Panc1 (cell line): Measurements from ENCODE around the gene BEX3. TPM values are rescaled to one million over a fixed set of nuclear protein-coding genes. Genes with fewer than 3 reads are reported as not detected.

Experiments
- ATAC-seq: fragments of 200-7000 bp; cut with Tn5 transposase; 2 replicates; pipeline ENCODE4 v1.9.1; 2020; ENCODE audit warnings: mild to moderate bottlenecking, moderate library complexity
- BruUV-seq: library from RNA; stranded (reverse); fragments of 400-500 nt; replicated peaks from 2 replicates; lab custom pipeline; 2021; lab: Mats Ljungman, UMichigan
- CTCF ChIA-PET: fragments of 300-600 bp; sonication (Branson Sonifier 250); formaldehyde crosslinking; loops from one replicate; lab custom pipeline; 2022; ENCODE audit warnings: antibody characterized with exemption; lab: Charles Lee
- POLR2A ChIA-PET: fragments of 300-600 bp; sonication (Branson Sonifier 250); formaldehyde crosslinking; loops from one replicate; lab custom pipeline; 2022; ENCODE audit warnings: antibody characterized with exemption; lab: Charles Lee
- DNase-seq: peaks from one replicate; pipeline ENCODE4 v3.0.0-alpha.2; 2010; ENCODE audit warnings: low read depth, low spot score
- H3K27ac ChIP-seq: 2 replicates; pipeline ENCODE4 v1.5.1; 2011; ENCODE audit warnings: mild to moderate bottlenecking, low read length, inconsistent platforms
- H3K27me3 ChIP-seq: fragments of 200-500 bp; sonication (Bioruptor generic); 2 replicates; pipeline ENCODE4 v1.6.0; 2014; ENCODE audit warnings: low read length, inconsistent platforms; ENCODE audit not compliant: control insufficient read depth, insufficient read depth
- H3K36me3 ChIP-seq: fragments of 200-500 bp; sonication (Bioruptor generic); 2 replicates; pipeline ENCODE4 v1.5.1; 2014; ENCODE audit warnings: inconsistent platforms, mild to moderate bottlenecking, low read length, moderate library complexity; ENCODE audit not compliant: control insufficient read depth, insufficient read depth
- H3K4me1 ChIP-seq: 2 replicates; pipeline ENCODE4 v1.5.1; 2011; ENCODE audit warnings: inconsistent platforms, mild to moderate bottlenecking, low read length, moderate library complexity; ENCODE audit not compliant: control insufficient read depth, insufficient read depth
- H3K4me3 ChIP-seq, 2 experiments: 2 replicates each; pipeline ENCODE4 v1.5.1; 2011 to 2012; ENCODE audit warnings: low read depth in 2 of 2, low read length in 2 of 2, mild to moderate bottlenecking in 2 of 2, inconsistent platforms in 1 of 2, moderate library complexity in 1 of 2
- H3K9me3 ChIP-seq: fragments of 200-500 bp; sonication (Bioruptor generic); 2 replicates; pipeline ENCODE4 v1.5.1; 2014; ENCODE audit warnings: low read depth, mild to moderate bottlenecking, inconsistent platforms, low read length, moderate library complexity; ENCODE audit not compliant: control insufficient read depth, insufficient read depth
- POLR2AphosphoS5 ChIP-seq: IDR thresholded peaks from 2 replicates; pipeline ENCODE4 v1.6.1; 2012; ENCODE audit warnings: mild to moderate bottlenecking, low read depth, low read length, moderate library complexity
- SIN3A ChIP-seq: IDR thresholded peaks from 2 replicates; pipeline ENCODE4 v1.6.1; 2012; ENCODE audit warnings: low read depth, mild to moderate bottlenecking, low read length, moderate library complexity, borderline replicate concordance; ENCODE audit not compliant: insufficient read depth
- TCF7L2 ChIP-seq: IDR thresholded peaks from 2 replicates; pipeline ENCODE4 v1.6.1; 2011; ENCODE audit warnings: mild to moderate bottlenecking, low read depth, low read length, inconsistent platforms
- in situ Hi-C: cut with HindIII; loops from 2 replicates; pipeline ENCODE4 v1.10.0; 2016; ENCODE audit warnings: low sequenced_read_pairs, low pct_unique_long_range_greater_than_20kb
- intact Hi-C: fragments of 100-400 bp; cut with micrococcal nuclease; formaldehyde crosslinking; loops from one replicate; pipeline ENCODE4 v1.10.0; 2022; ENCODE audit not compliant: unreplicated experiment
- total RNA-seq: library from RNA; stranded (reverse); gene quantifications from one replicate; pipeline ENCODE4 v1.2.1, GENCODE V29; 2021; ENCODE audit not compliant: unreplicated experiment
- TF ChIP-seq, protein P1 (sequence below), 2 experiments: IDR thresholded peaks; 2 replicates each; pipeline ENCODE4 v1.6.1; 2011 to 2012; ENCODE audit warnings: low read depth in 2 of 2, control low read depth in 1 of 2, low read length in 1 of 2, mild to moderate bottlenecking in 1 of 2, moderate library complexity in 1 of 2; ENCODE audit not compliant: insufficient read depth in 1 of 2
- TF ChIP-seq, protein P2 (sequence below): fragments of 450-650 bp; IDR thresholded peaks from 2 replicates; pipeline ENCODE4 v1.5.1; 2017; ENCODE audit warnings: mild to moderate bottlenecking

The BEX3 gene
- total RNA-seq, 1 experiment from 2014 or later: 59.3 TPM

DNA sequence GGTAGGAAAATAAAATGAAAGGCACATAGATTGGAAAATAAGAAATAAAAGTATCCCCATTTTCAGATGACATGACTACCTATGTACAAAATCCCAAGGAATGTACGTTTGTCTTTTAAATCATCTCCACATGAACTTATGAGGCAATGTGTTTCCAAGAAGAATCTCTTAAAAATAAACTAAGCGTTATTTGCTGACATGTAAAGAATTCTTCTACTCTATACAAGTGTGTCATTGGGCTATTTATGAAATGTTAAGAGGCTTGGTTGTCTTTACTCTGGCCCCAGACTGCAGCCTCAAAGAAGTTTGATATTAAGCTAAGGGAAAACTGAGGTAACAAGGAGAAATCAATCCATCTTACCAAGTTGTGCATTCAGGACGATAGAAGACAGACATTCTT is 17.1 kb downstream of the BEX3 start:
- H3K4me1 ChIP-seq: no peaks in the 10 kb centered on the region; the same call in 1 of the 2 replicates
- BruUV-seq: no TSS peak
- H3K27me3 ChIP-seq: peaks cover 5% of the 10 kb centered on the region; the same call in 1 of the 2 replicates
- H3K27ac ChIP-seq: no peak overlapping the region
- no peaks in the 10 kb centered on the region for H3K9me3 ChIP-seq
- CTCF ChIA-PET: no interaction called here
- POLR2A ChIA-PET: no interaction called here
- DNase-seq: no peak
- ATAC-seq: no peak
- in situ Hi-C loops: no loop called here
- no peak overlapping the region for H3K4me3 ChIP-seq
- H3K36me3 ChIP-seq: no peaks in the 10 kb centered on the region
- intact Hi-C loops: no loop called here
- TF ChIP-seq TCF7L2: no peak
- TF ChIP-seq, protein P1, sequence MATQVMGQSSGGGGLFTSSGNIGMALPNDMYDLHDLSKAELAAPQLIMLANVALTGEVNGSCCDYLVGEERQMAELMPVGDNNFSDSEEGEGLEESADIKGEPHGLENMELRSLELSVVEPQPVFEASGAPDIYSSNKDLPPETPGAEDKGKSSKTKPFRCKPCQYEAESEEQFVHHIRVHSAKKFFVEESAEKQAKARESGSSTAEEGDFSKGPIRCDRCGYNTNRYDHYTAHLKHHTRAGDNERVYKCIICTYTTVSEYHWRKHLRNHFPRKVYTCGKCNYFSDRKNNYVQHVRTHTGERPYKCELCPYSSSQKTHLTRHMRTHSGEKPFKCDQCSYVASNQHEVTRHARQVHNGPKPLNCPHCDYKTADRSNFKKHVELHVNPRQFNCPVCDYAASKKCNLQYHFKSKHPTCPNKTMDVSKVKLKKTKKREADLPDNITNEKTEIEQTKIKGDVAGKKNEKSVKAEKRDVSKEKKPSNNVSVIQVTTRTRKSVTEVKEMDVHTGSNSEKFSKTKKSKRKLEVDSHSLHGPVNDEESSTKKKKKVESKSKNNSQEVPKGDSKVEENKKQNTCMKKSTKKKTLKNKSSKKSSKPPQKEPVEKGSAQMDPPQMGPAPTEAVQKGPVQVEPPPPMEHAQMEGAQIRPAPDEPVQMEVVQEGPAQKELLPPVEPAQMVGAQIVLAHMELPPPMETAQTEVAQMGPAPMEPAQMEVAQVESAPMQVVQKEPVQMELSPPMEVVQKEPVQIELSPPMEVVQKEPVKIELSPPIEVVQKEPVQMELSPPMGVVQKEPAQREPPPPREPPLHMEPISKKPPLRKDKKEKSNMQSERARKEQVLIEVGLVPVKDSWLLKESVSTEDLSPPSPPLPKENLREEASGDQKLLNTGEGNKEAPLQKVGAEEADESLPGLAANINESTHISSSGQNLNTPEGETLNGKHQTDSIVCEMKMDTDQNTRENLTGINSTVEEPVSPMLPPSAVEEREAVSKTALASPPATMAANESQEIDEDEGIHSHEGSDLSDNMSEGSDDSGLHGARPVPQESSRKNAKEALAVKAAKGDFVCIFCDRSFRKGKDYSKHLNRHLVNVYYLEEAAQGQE (IDR thresholded peaks at IDR 0.05; ENCODE audit: insufficient read depth in 1 of 2, low read depth in 2 of 2, low read length in 1 of 2): no peak
- TF ChIP-seq POLR2AphosphoS5: no peak
- no peak for TF ChIP-seq SIN3A
- TF ChIP-seq, protein P2, sequence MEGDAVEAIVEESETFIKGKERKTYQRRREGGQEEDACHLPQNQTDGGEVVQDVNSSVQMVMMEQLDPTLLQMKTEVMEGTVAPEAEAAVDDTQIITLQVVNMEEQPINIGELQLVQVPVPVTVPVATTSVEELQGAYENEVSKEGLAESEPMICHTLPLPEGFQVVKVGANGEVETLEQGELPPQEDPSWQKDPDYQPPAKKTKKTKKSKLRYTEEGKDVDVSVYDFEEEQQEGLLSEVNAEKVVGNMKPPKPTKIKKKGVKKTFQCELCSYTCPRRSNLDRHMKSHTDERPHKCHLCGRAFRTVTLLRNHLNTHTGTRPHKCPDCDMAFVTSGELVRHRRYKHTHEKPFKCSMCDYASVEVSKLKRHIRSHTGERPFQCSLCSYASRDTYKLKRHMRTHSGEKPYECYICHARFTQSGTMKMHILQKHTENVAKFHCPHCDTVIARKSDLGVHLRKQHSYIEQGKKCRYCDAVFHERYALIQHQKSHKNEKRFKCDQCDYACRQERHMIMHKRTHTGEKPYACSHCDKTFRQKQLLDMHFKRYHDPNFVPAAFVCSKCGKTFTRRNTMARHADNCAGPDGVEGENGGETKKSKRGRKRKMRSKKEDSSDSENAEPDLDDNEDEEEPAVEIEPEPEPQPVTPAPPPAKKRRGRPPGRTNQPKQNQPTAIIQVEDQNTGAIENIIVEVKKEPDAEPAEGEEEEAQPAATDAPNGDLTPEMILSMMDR: no peak

DNA sequence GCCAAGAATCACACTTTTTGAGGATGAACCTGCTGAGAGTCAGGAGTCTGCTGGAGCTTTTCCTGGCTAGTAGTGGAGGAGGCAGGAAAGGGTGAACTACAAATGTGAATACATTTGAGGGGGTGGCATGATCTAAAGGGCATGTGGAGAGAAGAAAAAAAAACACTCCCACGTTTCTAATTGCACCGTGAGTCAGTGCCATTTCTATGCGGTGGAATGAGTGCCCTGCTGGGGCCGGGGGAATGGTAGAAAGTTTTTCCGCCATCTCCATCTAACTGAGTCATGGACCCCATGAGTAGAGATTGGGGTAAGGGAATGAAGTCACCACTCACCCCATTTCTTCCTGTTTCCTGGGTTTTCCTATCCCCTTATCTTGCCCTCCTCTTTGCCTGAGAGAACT is 19.8 kb downstream of the BEX3 start:
- no TSS peak for BruUV-seq
- no peak for ATAC-seq
- no peak for DNase-seq
- no peak overlapping the region for H3K27ac ChIP-seq
- no peaks in the 10 kb centered on the region for H3K36me3 ChIP-seq
- no peaks in the 10 kb centered on the region for H3K9me3 ChIP-seq
- no peaks in the 10 kb centered on the region for H3K27me3 ChIP-seq
- no peaks in the 10 kb centered on the region; the same call in 1 of the 2 replicates for H3K4me1 ChIP-seq
- no peak overlapping the region for H3K4me3 ChIP-seq
- in situ Hi-C loops (no loop called here), intact Hi-C loops (no loop called here)
- ChIA-PET POLR2A (interaction anchor here (0.7 kb wide), 1 partner anchor 40 kb away, joined by 10 read pairs; the partner anchor contains the start of gene TCEAL9), CTCF (no interaction called here)
- TF ChIP-seq, protein P2: no peak
- TF ChIP-seq SIN3A (no peak), POLR2AphosphoS5 (no peak), TCF7L2 (no peak)
- TF ChIP-seq, protein P1 (IDR thresholded peaks at IDR 0.05; ENCODE audit: insufficient read depth in 1 of 2, low read depth in 2 of 2, low read length in 1 of 2): no peak
